Muscle layer of duodenum (tissue), 2 donors: ENCODE measurements around the gene SLC35A4.

Source experiments
- H3K27ac ChIP-seq: one replicate; pipeline ENCODE4 v1.7.0; 2013; ENCODE audit warnings: mild to moderate bottlenecking, low read length
- H3K27me3 ChIP-seq: one replicate; pipeline ENCODE4 v1.7.0; 2013; ENCODE audit warnings: low read depth, mild to moderate bottlenecking, control low read depth, low read length
- H3K36me3 ChIP-seq, 2 donors: one replicate each; pipeline ENCODE4 v1.7.0; 2013; ENCODE audit warnings: low read length in 2 of 2, control low read depth in 1 of 2, mild to moderate bottlenecking in 1 of 2; ENCODE audit not compliant: insufficient read depth in 2 of 2, control insufficient read depth in 1 of 2
- H3K4me1 ChIP-seq, 2 donors: one replicate each; pipeline ENCODE4 v1.7.0; 2013; ENCODE audit warnings: low read length in 2 of 2, mild to moderate bottlenecking in 2 of 2, control low read depth in 1 of 2, moderate library complexity in 1 of 2; ENCODE audit not compliant: insufficient read depth in 2 of 2, control insufficient read depth in 1 of 2
- H3K4me3 ChIP-seq, 2 donors: one replicate each; pipeline ENCODE4 v1.7.0; 2013; ENCODE audit warnings: low read length in 2 of 2, low read depth in 1 of 2, mild to moderate bottlenecking in 1 of 2
- H3K9me3 ChIP-seq, 2 donors: one replicate each; pipeline ENCODE4 v1.7.0; 2013; ENCODE audit warnings: low read length in 2 of 2, control low read depth in 1 of 2, mild to moderate bottlenecking in 1 of 2; ENCODE audit not compliant: control insufficient read depth in 1 of 2
- donor health status: healthy.

Gene SLC35A4

DNA sequence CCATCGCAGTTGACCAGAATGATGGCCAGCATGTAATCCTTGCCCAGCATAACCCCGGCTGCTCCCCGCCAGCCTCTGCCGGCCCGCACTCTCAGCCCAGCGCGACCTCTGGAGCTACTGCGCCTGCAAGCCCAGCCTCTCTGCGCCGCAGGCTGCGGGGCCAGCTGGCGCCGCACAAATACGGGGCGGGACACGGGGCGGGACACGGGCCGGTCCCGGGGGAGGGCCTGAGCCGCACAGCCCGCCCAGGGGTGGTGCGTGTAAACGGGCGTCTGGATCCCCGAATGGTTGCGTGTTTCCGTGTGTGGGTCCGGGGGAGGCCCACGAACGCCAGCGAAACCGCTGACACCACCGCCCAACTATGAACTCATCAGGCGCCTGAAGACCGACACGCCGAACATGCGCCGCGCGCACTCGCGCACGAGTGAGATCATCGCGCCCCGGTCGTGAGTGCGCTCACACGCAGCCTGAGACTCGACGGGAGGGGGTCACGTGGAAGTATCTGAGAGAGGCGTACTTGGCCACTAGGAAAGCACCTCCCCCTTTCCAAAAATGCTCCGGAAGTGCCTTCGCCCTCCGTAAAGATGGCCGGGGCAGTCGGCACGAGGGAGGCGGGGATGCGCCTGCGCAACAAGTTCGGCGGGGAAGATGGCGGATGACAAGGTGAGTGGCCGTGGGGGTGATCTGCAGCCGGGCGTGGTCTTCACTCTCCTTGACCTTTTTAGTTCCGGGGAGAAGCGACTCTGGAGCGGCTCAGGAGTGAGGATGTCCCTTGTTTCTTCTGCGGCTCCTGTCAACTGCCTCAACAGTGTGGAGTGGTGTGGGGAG is at the start of gene SLC35A4, which contains the start of gene APBB3:
TSS of gene SLC35A4 (plus strand) at position 633 of the 828 bp plus-strand sequence. CDS start 2,342 bp downstream, outside the sequence.
TSS of gene APBB3 (minus strand) at position 403 of the 828 bp plus-strand sequence. CDS start at position 50, 353 bp downstream.
- Histone ChIP-seq H3K4me3 (peak within 1 kb of the TSS; percentile 66 to 93), H3K36me3 (peaks cover 30 to 47% of the 10 kb centered on the region in 2 donors), H3K27me3 (no peaks in the 10 kb centered on the region), H3K4me1 (peaks cover 24 to 58% of the 10 kb centered on the region in 2 donors), H3K27ac (peak within 1 kb of the TSS; percentile 98), H3K9me3 (no peaks in the 10 kb centered on the region)

GRCh38 chr5:140524003-140524402 is 40.6 kb upstream of the SLC35A4 start:
- Histone ChIP-seq H3K4me1 (no peaks in the 10 kb centered on the region), H3K9me3 (no peaks in the 10 kb centered on the region), H3K36me3 (peaks cover 40 to 43% of the 10 kb centered on the region in 2 donors), H3K27ac (no peak overlapping the region), H3K27me3 (no peaks in the 10 kb centered on the region), H3K4me3 (no peak overlapping the region)

GRCh38 chr5:140540227-140540626 is 24.4 kb upstream of the SLC35A4 start:
- H3K4me3 ChIP-seq = no peak overlapping the region
- H3K27ac ChIP-seq = no peak overlapping the region
- no peaks in the 10 kb centered on the region for H3K9me3 ChIP-seq
- peaks cover 52 to 72% of the 10 kb centered on the region in 2 donors for H3K36me3 ChIP-seq
- H3K4me1 ChIP-seq = no peaks in the 10 kb centered on the region
- no peaks in the 10 kb centered on the region for H3K27me3 ChIP-seq

- peak overlapping the region; percentile 34 for H3K27ac ChIP-seq
- no peaks in the 10 kb centered on the region for H3K9me3 ChIP-seq
- H3K36me3 ChIP-seq = peaks cover 44 to 60% of the 10 kb centered on the region in 2 donors
- peaks cover 11 to 13% of the 10 kb centered on the region in 2 donors for H3K4me1 ChIP-seq
- H3K27me3 ChIP-seq = no peaks in the 10 kb centered on the region
- no peak overlapping the region for H3K4me3 ChIP-seq
Measured at GRCh38 chr5:140542972-140543371, 21.7 kb upstream of the SLC35A4 start.

DNA sequence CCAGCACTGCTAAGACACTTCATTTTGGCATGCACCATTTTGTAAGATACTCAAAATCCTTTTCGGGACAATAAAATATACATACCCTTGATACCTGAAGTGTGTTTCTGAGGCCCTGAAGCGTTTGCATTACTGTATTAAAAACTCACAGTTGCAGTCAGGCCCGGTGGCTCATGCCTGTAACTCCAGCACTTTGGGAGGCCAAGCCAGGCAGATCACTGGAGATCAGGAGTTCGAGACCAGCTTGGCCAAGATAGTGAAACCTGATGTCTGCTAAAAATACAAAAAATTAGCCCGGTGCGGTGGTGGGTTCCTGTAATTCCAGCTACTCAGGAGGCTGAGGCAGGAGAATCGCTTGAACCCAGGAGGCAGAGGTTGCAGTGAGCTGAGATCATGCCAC is 19.6 kb upstream of the SLC35A4 start:
- no peak overlapping the region for H3K27ac ChIP-seq
- no peaks in the 10 kb centered on the region for H3K9me3 ChIP-seq
- H3K4me1 ChIP-seq = peaks cover 30 to 33% of the 10 kb centered on the region in 2 donors
- H3K4me3 ChIP-seq = no peak overlapping the region
- no peaks in the 10 kb centered on the region for H3K27me3 ChIP-seq
- H3K36me3 ChIP-seq = peaks cover 29 to 48% of the 10 kb centered on the region in 2 donors

DNA sequence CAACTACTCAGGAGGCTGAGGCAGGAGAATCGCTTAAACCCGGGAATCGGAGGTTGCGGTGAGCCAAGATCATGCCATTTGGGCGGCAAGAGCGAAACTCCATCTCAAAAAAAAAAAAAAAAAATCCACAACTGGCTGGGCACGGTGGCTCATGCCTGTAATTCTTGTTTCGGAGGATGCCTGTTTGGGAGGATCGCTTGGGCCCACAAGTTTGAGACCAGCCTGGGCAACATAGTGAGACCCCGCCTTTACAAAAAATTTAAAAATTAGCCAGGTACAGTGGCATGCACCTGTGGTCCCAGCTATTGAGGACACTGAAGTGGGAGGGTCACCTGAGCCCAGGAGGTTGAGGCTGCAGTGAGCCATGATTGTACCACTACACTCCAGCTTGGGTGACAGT is 19.0 kb upstream of the SLC35A4 start:
- Histone ChIP-seq H3K4me3 (no peak overlapping the region), H3K4me1 (peaks cover 30 to 34% of the 10 kb centered on the region in 2 donors), H3K27ac (no peak overlapping the region), H3K36me3 (peaks cover 29 to 48% of the 10 kb centered on the region in 2 donors), H3K27me3 (no peaks in the 10 kb centered on the region), H3K9me3 (no peaks in the 10 kb centered on the region)

- Histone ChIP-seq H3K27ac (peak overlapping the region; percentile 94), H3K4me1 (peaks cover 30 to 34% of the 10 kb centered on the region in 2 donors), H3K36me3 (peaks cover 32 to 55% of the 10 kb centered on the region in 2 donors), H3K27me3 (no peaks in the 10 kb centered on the region), H3K9me3 (no peaks in the 10 kb centered on the region), H3K4me3 (peak overlapping the region in 1 of 2 donors; percentile 65)
Measured at GRCh38 chr5:140546851-140547507, 17.6 kb upstream of the SLC35A4 start.

DNA sequence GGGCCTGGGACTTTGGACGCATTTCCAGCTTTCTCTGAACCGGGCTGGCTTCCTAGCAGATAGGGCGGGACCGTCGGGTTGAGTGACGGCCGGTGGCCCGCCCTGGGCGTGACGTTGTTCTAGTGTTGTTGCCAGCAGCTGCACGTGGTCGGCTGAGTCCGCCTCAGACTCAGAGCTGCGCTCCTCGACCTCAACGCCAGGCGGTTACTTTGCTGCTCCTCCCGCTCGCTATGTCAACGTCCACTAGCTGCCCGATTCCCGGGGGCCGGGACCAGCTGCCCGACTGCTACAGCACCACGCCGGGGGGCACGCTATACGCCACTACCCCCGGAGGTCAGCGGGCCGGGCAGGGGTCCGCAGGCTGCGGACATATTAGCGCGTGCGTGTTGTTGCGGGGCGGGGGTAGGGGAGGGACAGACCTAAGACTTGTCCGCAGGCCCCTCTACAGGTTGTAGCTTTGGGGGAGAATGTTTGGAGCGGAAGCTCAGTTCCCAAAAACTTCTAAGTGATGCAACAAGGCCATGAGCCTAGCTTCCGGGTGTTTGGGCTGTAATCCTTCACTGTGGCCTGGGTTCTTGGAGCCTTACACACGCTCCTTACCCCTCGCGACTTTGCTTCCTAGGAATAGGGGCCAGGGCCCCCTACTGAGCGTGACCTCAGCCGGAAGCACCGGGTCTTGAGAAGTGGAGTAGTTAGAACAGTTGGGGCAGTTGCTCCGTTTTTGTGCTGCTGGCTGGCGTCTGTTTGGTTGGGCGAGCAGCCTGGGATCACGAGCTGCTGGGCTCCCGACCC is 16.9 kb upstream of the SLC35A4 start, which contains the start of gene EIF4EBP3:
TSS of gene EIF4EBP3 (plus strand) at position 155 of the 792 bp plus-strand sequence. CDS start at position 231, 76 bp downstream.
- no peaks in the 10 kb centered on the region for H3K27me3 ChIP-seq
- H3K4me3 ChIP-seq = peak within 1 kb of the TSS; percentile 60 to 65
- H3K27ac ChIP-seq = peak within 1 kb of the TSS; percentile 94
- no peaks in the 10 kb centered on the region for H3K9me3 ChIP-seq
- H3K36me3 ChIP-seq = peaks cover 32 to 49% of the 10 kb centered on the region in 2 donors
- H3K4me1 ChIP-seq = peaks cover 30 to 34% of the 10 kb centered on the region in 2 donors

DNA sequence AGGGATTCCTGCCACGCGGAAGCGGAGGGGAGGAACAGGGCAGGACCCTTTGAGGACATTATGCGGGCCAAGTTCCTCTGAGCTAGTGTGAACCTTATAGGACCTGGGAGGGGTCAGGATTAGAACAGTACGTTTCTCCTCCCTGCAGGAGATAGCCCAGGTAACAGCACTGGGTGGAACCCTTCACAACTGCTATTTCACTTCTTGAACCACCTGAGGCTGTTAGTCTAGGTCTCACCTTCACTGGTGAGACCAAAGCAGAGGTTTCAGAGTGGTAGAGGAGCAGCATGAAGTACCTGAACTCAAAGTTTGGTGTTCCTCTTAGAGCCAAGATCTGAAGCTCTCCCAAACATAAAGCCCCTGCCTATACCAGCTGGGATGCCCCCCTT is 16.3 kb upstream of the SLC35A4 start:
- H3K9me3 ChIP-seq = no peaks in the 10 kb centered on the region
- H3K4me3 ChIP-seq = peak overlapping the region; percentile 60 to 65
- H3K4me1 ChIP-seq = peaks cover 30 to 34% of the 10 kb centered on the region in 2 donors
- peaks cover 29 to 44% of the 10 kb centered on the region in 2 donors for H3K36me3 ChIP-seq
- peak overlapping the region; percentile 94 for H3K27ac ChIP-seq
- H3K27me3 ChIP-seq = no peaks in the 10 kb centered on the region

DNA sequence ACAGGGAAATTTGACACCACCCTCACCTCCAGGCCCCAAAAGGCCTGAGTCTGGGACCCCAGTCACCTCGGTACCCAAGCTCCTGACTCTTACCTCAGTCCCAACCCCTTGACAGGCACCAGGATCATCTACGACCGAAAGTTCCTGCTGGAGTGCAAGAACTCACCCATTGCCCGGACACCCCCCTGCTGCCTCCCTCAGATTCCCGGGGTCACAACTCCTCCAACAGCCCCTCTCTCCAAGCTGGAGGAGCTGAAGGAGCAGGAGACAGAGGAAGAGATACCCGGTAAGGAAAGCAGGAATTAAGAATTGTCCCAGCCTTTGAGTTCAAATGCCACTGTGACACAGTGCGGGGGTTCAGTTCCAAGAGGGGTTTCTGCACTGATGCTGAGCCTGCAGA is 15.8 kb upstream of the SLC35A4 start:
- H3K9me3 ChIP-seq = no peaks in the 10 kb centered on the region
- peak overlapping the region in 1 of 2 donors; percentile 65 for H3K4me3 ChIP-seq
- H3K36me3 ChIP-seq = peaks cover 29 to 39% of the 10 kb centered on the region in 2 donors
- peaks cover 30 to 34% of the 10 kb centered on the region in 2 donors for H3K4me1 ChIP-seq
- H3K27ac ChIP-seq = peak overlapping the region; percentile 94
- no peaks in the 10 kb centered on the region for H3K27me3 ChIP-seq
